A549 (cell line): ENCODE results near the gene STOM.

Experiments
- CHD2 ChIP-seq: fragments of 150-350 bp; IDR thresholded peaks from 2 replicates; pipeline ENCODE4 v1.6.1; 2014; ENCODE audit warnings: low read length; ENCODE audit not compliant: partially characterized antibody
- CTCF ChIP-seq: fragments of >200 bp; sonication (Bioruptor Twin); formaldehyde crosslinking; IDR thresholded peaks from 3 replicates; pipeline ENCODE4 v1.5.1; 2016
- HMGXB4 ChIP-seq: fragments of 250-450 bp; sonication (Bioruptor Pico); IDR thresholded peaks from 2 replicates; pipeline ENCODE4 v1.5.0; 2021; ENCODE audit warnings: mild to moderate bottlenecking, moderate library complexity, borderline replicate concordance
- KDM1A ChIP-seq: fragments of 200-600 bp; sonication (generic); IDR thresholded peaks from 2 replicates; pipeline ENCODE4 v1.6.1; 2016; ENCODE audit warnings: low read depth, mild to moderate bottlenecking
- MAFK ChIP-seq: fragments of 450-650 bp; IDR thresholded peaks from 2 replicates; pipeline ENCODE4 v1.6.1; 2014; ENCODE audit not compliant: partially characterized antibody
- MYC ChIP-seq: IDR thresholded peaks from 2 replicates; pipeline ENCODE4 v1.6.1; 2012; ENCODE audit warnings: mild to moderate bottlenecking, inconsistent platforms, low read length, improper control_type of control experiment, borderline replicate concordance
- PBX3 ChIP-seq: IDR thresholded peaks from 2 replicates; pipeline ENCODE4 v1.6.1; 2012
- POLR2A ChIP-seq: IDR thresholded peaks from 2 replicates; pipeline ENCODE4 v1.6.1; 2012; ENCODE audit warnings: mild to moderate bottlenecking, low read length
- RAD21 ChIP-seq, 2 experiments: fragments of >200 bp in 1 of 2; sonication (Bioruptor Twin) in 1 of 2; formaldehyde crosslinking in 1 of 2; IDR thresholded peaks in 1 of 2; conservative IDR thresholded peaks in 1 of 2; 2 replicates in 1 of 2; 3 replicates in 1 of 2; pipeline ENCODE4 v1.6.1; 2012 to 2018; ENCODE audit warnings: inconsistent platforms in 1 of 2
- RCOR1 ChIP-seq: fragments of 150-350 bp; IDR thresholded peaks from 2 replicates; pipeline ENCODE4 v1.6.1; 2014; ENCODE audit warnings: antibody characterized with exemption, low read length, low read depth

- TF ChIP-seq HMGXB4 (no peak), POLR2A (no peak), KDM1A (no peak), RAD21 (conservative IDR thresholded peaks at IDR 0.05 in 1 of 2, IDR thresholded peaks at IDR 0.05 in 1 of 2) (no peak), CHD2 (no peak), CTCF (no peak), RCOR1 (no peak), MYC (no peak), PBX3 (no peak), MAFK (no peak)
Measured at GRCh38 chr9:121292051-121292450, 78.0 kb downstream of the STOM start.
